Fibroblast of villous mesenchyme (primary cell): ENCODE data around the gene VEZT. TPM values are rescaled to one million over a fixed set of nuclear protein-coding genes. Genes with fewer than 3 reads are reported as not detected.

ENCODE experiments used
- DNase-seq: peaks from one replicate; pipeline ENCODE4 v3.0.0-alpha.2; 2010; ENCODE audit warnings: low read depth
- H3K4me3 ChIP-seq: 2 replicates; pipeline ENCODE4 v1.5.1; 2011; ENCODE audit warnings: low read depth, mild to moderate bottlenecking, low read length
- total RNA-seq: library from RNA; depleted of rRNA; stranded (reverse); fragments of >200 nt; gene quantifications from 2 replicates; pipeline ENCODE4 v1.2.3, GENCODE V29; 2012
- TF ChIP-seq, protein P1 (sequence below): IDR thresholded peaks from 2 replicates; pipeline ENCODE4 v1.5.1; 2012; ENCODE audit warnings: low read depth, mild to moderate bottlenecking, low read length; ENCODE audit not compliant: insufficient read depth

The VEZT gene
- total RNA-seq, 1 donor = 84.6 TPM

DNA sequence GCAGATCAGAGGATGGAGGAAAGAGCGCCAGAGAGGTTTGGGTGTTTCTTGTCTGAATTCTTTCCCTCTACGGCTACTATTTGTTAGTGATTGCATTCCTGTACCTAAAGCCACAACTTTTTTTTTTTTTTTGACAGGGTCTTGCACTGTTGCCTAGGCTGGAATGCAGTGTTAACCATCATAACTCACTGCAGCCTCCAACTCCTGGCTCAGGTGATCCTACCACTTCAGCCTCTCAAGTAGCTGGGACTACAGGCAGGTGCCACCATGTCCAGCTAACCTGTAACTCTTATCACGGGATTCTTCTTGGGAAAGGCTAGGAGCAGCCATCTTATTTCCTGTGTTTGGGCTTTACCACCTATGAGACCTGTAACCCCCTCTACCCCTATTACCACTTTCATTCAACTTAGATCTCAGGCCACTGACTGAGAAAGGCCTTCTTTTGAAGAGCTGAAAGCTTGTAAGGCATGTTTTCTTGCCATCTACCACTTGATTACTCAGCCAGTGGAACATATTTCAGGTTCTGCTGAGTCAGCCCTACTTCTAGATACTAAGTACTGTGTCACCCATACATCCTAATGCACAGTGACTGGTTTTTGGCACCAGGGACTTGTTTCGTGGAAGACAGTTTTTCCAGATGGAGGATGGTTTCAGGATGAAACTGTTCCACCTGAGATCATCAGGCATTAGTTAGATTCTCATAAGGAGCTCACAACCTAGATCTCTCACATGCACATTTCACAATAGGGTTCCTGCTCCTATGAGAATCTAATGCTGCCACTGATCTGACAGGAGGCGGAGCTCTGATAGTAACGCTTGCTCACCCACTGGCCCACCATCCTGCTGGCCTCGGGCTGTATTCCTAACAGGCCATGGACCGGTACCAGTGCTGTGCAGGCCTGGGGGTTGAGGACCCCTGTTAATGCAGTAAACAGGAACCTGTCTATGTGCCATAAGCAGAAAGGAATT is 6.9 kb downstream of the VEZT start:
- no peak overlapping the region for H3K4me3 ChIP-seq
- no peak for DNase-seq
- TF ChIP-seq, protein P1, sequence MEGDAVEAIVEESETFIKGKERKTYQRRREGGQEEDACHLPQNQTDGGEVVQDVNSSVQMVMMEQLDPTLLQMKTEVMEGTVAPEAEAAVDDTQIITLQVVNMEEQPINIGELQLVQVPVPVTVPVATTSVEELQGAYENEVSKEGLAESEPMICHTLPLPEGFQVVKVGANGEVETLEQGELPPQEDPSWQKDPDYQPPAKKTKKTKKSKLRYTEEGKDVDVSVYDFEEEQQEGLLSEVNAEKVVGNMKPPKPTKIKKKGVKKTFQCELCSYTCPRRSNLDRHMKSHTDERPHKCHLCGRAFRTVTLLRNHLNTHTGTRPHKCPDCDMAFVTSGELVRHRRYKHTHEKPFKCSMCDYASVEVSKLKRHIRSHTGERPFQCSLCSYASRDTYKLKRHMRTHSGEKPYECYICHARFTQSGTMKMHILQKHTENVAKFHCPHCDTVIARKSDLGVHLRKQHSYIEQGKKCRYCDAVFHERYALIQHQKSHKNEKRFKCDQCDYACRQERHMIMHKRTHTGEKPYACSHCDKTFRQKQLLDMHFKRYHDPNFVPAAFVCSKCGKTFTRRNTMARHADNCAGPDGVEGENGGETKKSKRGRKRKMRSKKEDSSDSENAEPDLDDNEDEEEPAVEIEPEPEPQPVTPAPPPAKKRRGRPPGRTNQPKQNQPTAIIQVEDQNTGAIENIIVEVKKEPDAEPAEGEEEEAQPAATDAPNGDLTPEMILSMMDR = no peak

DNA sequence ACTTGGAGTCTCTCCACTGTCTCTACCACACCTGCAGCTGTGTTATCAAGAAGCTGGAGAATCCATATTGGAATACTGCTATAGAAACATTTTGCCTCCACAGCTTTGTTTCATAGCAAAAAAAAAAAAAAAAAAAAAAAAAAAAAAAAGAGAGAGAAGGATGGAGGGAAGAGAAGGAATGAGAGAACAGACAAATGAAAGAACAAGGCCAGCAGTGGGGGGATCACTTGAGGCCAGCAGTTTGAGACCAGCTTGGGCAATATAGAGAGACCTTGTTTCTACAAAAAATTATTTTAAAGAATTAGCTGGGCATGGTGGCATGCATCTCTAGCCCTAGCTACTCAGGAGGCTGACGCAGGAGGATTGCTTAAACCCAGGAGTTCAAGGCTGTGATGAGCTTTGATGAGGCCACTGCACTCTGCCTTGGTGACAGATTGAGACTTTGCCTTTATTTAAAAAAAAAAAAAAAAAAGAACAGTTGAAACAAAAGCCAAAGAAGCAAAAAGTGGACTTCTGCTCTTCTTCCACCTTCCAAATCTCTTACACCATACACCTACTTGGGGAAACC is 8.1 kb downstream of the VEZT start:
- TF ChIP-seq, protein P1 = no peak
- H3K4me3 ChIP-seq = no peak overlapping the region
- no peak for DNase-seq

DNA sequence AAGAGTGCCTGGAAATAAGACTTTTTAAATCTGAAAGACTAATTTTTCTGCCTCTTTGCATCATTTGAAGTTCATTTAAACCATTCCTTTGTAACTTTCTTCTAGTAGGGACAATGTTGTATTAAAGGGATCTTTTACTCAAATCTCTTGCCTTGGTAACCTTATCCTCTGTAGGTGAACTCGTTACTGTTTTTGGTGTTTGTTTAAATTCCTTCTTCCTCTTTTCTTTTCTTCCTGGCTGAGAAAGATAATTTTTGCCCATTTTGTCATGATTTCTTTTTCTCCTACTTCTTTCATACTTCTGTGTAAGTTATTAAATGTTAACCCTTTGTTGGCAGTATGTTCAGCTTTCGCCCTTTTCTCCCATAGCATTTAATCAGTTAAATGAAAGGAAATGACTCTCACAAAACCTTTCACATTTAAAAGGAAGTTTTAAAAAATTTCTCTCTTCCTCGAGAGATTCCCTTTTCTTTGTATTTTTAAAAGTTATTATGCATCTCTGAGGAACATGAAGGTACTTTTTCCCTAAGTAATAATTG is 10.3 kb downstream of the VEZT start:
- H3K4me3 ChIP-seq = no peak overlapping the region
- TF ChIP-seq, protein P1 = no peak
- DNase-seq = no peak

DNA sequence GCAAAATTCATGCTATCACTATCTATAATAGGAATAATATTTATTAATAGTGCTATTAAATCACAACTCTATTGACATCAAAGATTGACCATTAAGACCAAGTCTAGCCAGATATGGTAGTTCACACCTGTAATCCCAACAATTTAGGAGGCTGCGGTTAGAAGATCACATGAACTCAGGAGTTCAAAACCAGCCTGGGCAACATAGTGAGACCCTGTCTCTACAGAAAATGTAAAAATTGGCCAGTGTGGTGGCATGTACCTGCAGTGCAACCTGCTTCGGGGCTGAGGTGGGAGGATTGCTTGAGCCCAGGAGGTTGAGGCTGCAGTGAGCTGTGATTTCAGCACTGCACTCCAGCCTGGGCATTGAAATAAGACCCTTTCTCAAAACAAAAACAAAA is 11.0 kb downstream of the VEZT start:
- TF ChIP-seq, protein P1 = no peak
- no peak for DNase-seq

DNA sequence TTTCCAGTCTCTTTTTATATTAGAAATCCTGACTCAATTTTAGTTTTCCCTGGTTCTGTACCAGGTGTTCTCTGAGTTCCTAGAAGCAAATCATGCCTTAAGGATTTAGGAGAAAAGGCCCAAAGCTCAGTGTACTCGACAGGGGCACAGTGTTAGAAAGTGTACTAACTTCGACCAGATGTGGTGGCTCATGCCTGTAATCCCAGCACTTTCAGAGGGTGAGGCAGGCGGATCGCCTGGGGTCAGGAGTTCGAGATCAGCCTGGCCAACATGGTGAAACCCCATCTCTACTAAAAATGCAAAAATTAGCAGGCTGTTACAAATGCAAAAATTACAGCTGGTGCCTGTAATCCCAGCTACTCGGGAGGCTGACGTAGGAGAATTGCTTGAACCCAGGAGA is 12.0 kb downstream of the VEZT start:
- no peak overlapping the region for H3K4me3 ChIP-seq
- no peak for DNase-seq
- TF ChIP-seq, protein P1 = no peak

More for the DNA sequence above, 11.0 kb downstream of the VEZT start:
- no peak overlapping the region for H3K4me3 ChIP-seq

DNA sequence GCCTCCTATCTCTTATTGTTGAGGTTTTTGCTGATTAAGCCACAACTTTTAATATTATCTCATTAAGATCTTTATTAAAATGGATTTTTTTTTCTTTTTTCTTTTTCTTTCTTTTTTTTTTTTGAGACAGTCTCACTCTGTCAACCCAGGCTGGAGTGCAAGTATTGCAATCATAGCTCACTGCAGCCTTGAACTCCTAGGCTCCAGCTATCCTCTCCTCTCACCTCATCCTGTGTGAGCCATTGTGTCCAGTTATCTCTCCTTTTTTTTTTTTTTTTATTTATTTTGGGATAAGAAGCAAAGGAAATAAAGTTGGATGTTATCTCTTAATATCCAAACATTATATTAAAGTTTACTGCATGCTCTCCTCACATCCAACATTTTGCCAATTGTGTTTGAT is 12.7 kb downstream of the VEZT start:
- TF ChIP-seq, protein P1 = no peak
- H3K4me3 ChIP-seq = no peak overlapping the region
- no peak for DNase-seq
